Astrocyte (in vitro differentiated cells and primary cell): ENCODE measurements around the gene RECQL5. TPM values are rescaled to one million over a fixed set of nuclear protein-coding genes. Genes with fewer than 3 reads are reported as not detected.

Source experiments
- DNase-seq: peaks from one replicate; pipeline ENCODE4 v3.0.0-alpha.2; 2010; ENCODE audit warnings: low read depth
- FAIRE-seq: peaks from 2 replicates; lab custom pipeline; 2011; peaks lifted over from hg19 to GRCh38; lab: Jason Lieb, UNC
- H2AFZ ChIP-seq: 2 replicates; pipeline ENCODE4 v1.6.0; 2012; ENCODE audit warnings: low read depth, low read length, inconsistent platforms
- H3K27ac ChIP-seq: 2 replicates; pipeline ENCODE4 v1.5.1; 2011; ENCODE audit warnings: low read depth, low read length, inconsistent platforms
- H3K27me3 ChIP-seq: 2 replicates; pipeline ENCODE4 v1.6.0; 2011; ENCODE audit warnings: low read length, inconsistent platforms; ENCODE audit not compliant: insufficient read depth
- H3K36me3 ChIP-seq: 2 replicates; pipeline ENCODE4 v1.5.1; 2011; ENCODE audit warnings: low read length, inconsistent platforms; ENCODE audit not compliant: insufficient read depth
- H3K4me1 ChIP-seq: 2 replicates; pipeline ENCODE4 v1.5.1; 2011; ENCODE audit warnings: low read length, inconsistent platforms; ENCODE audit not compliant: insufficient read depth
- H3K4me2 ChIP-seq: 2 replicates; pipeline ENCODE4 v1.6.0; 2012; ENCODE audit warnings: low read length, inconsistent platforms
- H3K4me3 ChIP-seq: 2 replicates; pipeline ENCODE4 v1.5.1; 2011; ENCODE audit warnings: low read depth, mild to moderate bottlenecking, low read length, inconsistent platforms; ENCODE audit not compliant: insufficient read depth
- H3K79me2 ChIP-seq: 2 replicates; pipeline ENCODE4 v1.6.0; 2012; ENCODE audit warnings: mild to moderate bottlenecking, low read length, inconsistent platforms; ENCODE audit not compliant: insufficient read depth
- H3K9ac ChIP-seq: 2 replicates; pipeline ENCODE4 v1.6.0; 2012; ENCODE audit warnings: mild to moderate bottlenecking, low read length, inconsistent platforms
- H3K9me3 ChIP-seq: 2 replicates; pipeline ENCODE4 v1.5.1; 2012; ENCODE audit warnings: low read depth, mild to moderate bottlenecking, low read length, inconsistent platforms; ENCODE audit not compliant: insufficient read depth
- H4K20me1 ChIP-seq: 2 replicates; pipeline ENCODE4 v1.6.0; 2012; ENCODE audit warnings: low read length, inconsistent platforms; ENCODE audit not compliant: insufficient read depth
- H3K27ac Mint-ChIP-seq: one replicate; pipeline ENCODE4 v1.8.0; 2021; ENCODE audit warnings: mild to moderate bottlenecking, mixed read lengths; ENCODE audit not compliant: unreplicated experiment
- H3K27me3 Mint-ChIP-seq: one replicate; pipeline ENCODE4 v1.8.0; 2021; ENCODE audit warnings: low read depth, mixed read lengths; ENCODE audit not compliant: unreplicated experiment
- H3K36me3 Mint-ChIP-seq: one replicate; pipeline ENCODE4 v1.8.0; 2021; ENCODE audit warnings: low read depth, mixed read lengths; ENCODE audit not compliant: unreplicated experiment
- H3K4me1 Mint-ChIP-seq: one replicate; pipeline ENCODE4 v1.8.0; 2021; ENCODE audit warnings: low read depth, mixed read lengths; ENCODE audit not compliant: unreplicated experiment
- H3K4me3 Mint-ChIP-seq: one replicate; pipeline ENCODE4 v1.8.0; 2021; ENCODE audit warnings: mild to moderate bottlenecking, moderate library complexity, mixed read lengths; ENCODE audit not compliant: unreplicated experiment
- H3K9me3 Mint-ChIP-seq: one replicate; pipeline ENCODE4 v1.8.0; 2021; ENCODE audit warnings: mild to moderate bottlenecking, mixed read lengths; ENCODE audit not compliant: unreplicated experiment
- CTCF ChIP-seq: IDR thresholded peaks from 2 replicates; pipeline ENCODE4 v1.5.1; 2011; ENCODE audit warnings: low read depth, mild to moderate bottlenecking, inconsistent platforms, low read length, moderate library complexity; ENCODE audit not compliant: insufficient read depth
- EZH2 ChIP-seq: IDR thresholded peaks from 2 replicates; pipeline ENCODE4 v1.6.1; 2012; ENCODE audit warnings: mild to moderate bottlenecking, low read length, inconsistent platforms; ENCODE audit not compliant: insufficient read depth
- total RNA-seq: library from RNA; stranded (reverse); gene quantifications from 2 replicates; pipeline ENCODE4 v1.2.1, GENCODE V29; 2021

The RECQL5 gene
- total RNA-seq, 1 donor from 2014 or later = 25.9 TPM

GRCh38 chr17:75697651-75698291, 30.8 kb upstream of the RECQL5 start:
- Histone ChIP-seq H3K79me2 (peaks cover 32% of the 10 kb centered on the region), H3K27me3 (no peaks in the 10 kb centered on the region), H3K9ac (peak overlapping the region; percentile 1), H3K4me3 (no peak overlapping the region), H4K20me1 (peaks cover 3% of the 10 kb centered on the region), H3K4me1 (peaks cover 68% of the 10 kb centered on the region), H3K36me3 (peaks cover 25% of the 10 kb centered on the region), H3K4me2 (no peak overlapping the region), H3K9me3 (no peaks in the 10 kb centered on the region), H3K27ac (no peak overlapping the region), H2AFZ (no peak overlapping the region)
- peak overlapping the region; percentile 73 for H3K27ac Mint-ChIP-seq
- H3K27me3 Mint-ChIP-seq = no peaks in the 10 kb centered on the region
- H3K9me3 Mint-ChIP-seq = no peaks in the 10 kb centered on the region
- TF ChIP-seq CTCF (no peak), EZH2 (no peak)
- DNase-seq (no peak), FAIRE-seq (no peak)
- H3K4me3 Mint-ChIP-seq = peak overlapping the region; percentile 41
- peaks cover 44% of the 10 kb centered on the region for H3K36me3 Mint-ChIP-seq
- H3K4me1 Mint-ChIP-seq = peaks cover 58% of the 10 kb centered on the region

DNA sequence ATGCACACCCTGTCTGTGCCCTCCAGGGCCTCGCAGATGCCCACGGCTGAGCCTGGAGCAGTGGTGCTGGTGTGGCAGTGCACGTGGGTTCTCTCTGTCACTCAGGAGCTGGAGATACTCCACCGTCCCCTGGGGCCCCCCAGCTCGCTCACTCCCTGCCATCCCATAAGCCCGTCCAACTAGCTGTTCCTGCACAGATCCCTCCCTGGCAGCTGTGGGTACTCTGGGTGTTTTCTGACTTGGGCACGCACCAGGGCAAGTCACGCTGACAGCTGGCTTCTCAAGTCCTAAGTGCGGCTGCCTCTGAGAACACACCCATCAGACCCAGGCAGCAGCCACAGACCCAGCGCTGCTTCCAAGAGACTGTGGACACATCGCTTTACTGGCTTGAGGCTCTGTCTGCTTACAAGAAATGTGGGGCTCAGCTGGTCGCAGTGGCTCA, 28.9 kb upstream of the RECQL5 start:
- peaks cover 12% of the 10 kb centered on the region for H4K20me1 ChIP-seq
- Mint-ChIP-seq H3K9me3 (no peaks in the 10 kb centered on the region), H3K36me3 (peaks cover 42% of the 10 kb centered on the region), H3K27me3 (no peaks in the 10 kb centered on the region), H3K27ac (no peak overlapping the region), H3K4me3 (no peak overlapping the region), H3K4me1 (peaks cover 67% of the 10 kb centered on the region)
- H3K9me3 ChIP-seq = no peaks in the 10 kb centered on the region
- peak overlapping the region; percentile 52 for H3K27ac ChIP-seq
- H3K4me3 ChIP-seq = no peak overlapping the region
- H3K36me3 ChIP-seq = peaks cover 13% of the 10 kb centered on the region
- no peak for DNase-seq
- no peak for FAIRE-seq
- H3K79me2 ChIP-seq = peaks cover 48% of the 10 kb centered on the region
- H3K4me1 ChIP-seq = peaks cover 82% of the 10 kb centered on the region
- no peaks in the 10 kb centered on the region for H3K27me3 ChIP-seq
- H3K9ac ChIP-seq = no peak overlapping the region
- H3K4me2 ChIP-seq = peak overlapping the region; percentile 0
- TF ChIP-seq CTCF = no peak
- TF ChIP-seq EZH2 = no peak
- H2AFZ ChIP-seq = no peak overlapping the region

GRCh38 chr17:75695141-75695829, 28.3 kb upstream of the RECQL5 start:
- peak; percentile 72 for DNase-seq
- Histone ChIP-seq H3K36me3 (peaks cover 12% of the 10 kb centered on the region), H3K9me3 (no peaks in the 10 kb centered on the region), H3K27ac (peak overlapping the region; percentile 52), H3K4me2 (peak overlapping the region; percentile 78), H4K20me1 (peaks cover 12% of the 10 kb centered on the region), H3K9ac (peak overlapping the region; percentile 5), H3K79me2 (peaks cover 54% of the 10 kb centered on the region), H2AFZ (no peak overlapping the region), H3K4me1 (peaks cover 81% of the 10 kb centered on the region), H3K27me3 (no peaks in the 10 kb centered on the region), H3K4me3 (no peak overlapping the region)
- no peak for FAIRE-seq
- Mint-ChIP-seq H3K9me3 (no peaks in the 10 kb centered on the region), H3K27ac (peak overlapping the region; percentile 36), H3K4me3 (peak overlapping the region; percentile 6), H3K36me3 (peaks cover 42% of the 10 kb centered on the region), H3K4me1 (peaks cover 63% of the 10 kb centered on the region), H3K27me3 (no peaks in the 10 kb centered on the region)
- TF ChIP-seq CTCF (no peak), EZH2 (no peak)
